ENCODE measurements around the gene RPA1.

RPA1 gene

DNA sequence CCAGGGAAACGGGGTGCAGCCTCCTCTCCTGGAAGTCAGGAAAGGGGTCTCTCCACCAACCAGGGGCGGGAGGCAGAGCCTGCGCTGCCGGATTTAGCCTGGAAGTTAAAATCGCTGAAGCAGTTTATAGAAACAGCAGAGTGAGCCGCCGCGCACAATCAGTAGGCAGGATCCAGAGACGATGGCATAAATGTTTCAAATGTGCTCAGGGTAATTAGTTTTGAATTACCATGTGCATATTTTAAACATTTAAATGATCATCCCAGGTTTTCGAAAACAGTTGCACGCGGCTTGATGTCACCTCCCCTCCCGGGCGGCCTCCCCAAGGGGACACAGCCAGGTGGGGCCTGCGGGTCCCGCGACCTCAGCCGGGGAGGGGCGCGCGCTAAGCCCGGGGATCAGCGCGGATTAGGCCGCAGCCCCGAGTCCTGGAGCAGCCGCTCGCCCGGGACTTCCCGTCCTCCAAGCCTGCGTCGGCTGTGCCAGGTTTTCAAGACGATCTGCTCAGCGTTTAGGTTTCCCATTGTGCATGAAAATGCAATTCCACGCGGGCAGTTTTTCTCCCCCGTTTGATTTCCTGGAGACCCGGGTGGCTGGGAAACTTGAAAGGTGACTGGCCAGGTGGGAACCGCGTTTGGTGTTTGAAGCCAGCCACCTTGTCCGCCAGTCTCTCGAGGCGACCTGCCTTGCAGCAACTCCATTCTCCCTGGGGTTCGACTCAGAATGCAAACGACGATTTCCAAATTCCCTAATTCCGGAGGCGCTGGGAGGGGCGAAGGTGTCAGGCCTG lies 78.3 kb downstream of the RPA1 start:
- Mint-ChIP-seq H3K27ac (no peak overlapping the region), H3K27me3 (peaks cover 25% of the 10 kb centered on the region), H3K9me3 (no peaks in the 10 kb centered on the region), H3K4me3 (peak overlapping the region; percentile 72), H3K36me3 (no peaks in the 10 kb centered on the region), H3K4me1 (peaks cover 12% of the 10 kb centered on the region)

DNA sequence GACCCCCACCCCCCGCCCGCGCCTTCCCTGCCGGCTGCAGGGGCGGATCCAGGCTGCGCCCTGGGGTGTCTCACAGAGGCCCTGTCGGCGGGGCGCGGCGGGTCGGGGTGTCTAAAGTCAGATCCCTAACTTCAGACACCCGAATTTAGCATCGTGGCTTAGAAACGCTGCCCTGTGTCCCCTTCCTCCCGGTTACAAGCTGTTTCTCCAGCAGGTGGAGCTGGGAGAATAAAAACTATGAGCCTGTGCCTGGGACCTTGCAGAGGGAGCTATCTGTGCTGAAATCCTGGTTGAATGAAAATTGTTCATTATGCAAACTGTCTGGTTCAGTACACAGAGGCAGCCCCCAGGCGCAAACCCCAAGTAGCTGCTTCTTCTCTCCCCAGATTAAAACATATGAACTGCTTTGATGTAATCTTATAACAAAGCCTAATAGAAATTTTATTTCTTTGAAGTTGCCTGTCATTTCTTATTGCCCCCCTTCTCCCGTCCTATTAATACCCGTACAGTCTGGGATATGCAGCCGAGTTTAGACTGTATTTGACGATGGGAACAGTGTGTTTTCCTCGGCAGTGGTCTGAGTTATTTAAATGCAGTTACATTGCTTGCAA lies 79.0 kb downstream of the RPA1 start:
- Mint-ChIP-seq H3K4me1 (peaks cover 12% of the 10 kb centered on the region), H3K27ac (no peak overlapping the region), H3K27me3 (peaks cover 25% of the 10 kb centered on the region), H3K9me3 (no peaks in the 10 kb centered on the region), H3K36me3 (no peaks in the 10 kb centered on the region), H3K4me3 (peak overlapping the region; percentile 72)

DNA sequence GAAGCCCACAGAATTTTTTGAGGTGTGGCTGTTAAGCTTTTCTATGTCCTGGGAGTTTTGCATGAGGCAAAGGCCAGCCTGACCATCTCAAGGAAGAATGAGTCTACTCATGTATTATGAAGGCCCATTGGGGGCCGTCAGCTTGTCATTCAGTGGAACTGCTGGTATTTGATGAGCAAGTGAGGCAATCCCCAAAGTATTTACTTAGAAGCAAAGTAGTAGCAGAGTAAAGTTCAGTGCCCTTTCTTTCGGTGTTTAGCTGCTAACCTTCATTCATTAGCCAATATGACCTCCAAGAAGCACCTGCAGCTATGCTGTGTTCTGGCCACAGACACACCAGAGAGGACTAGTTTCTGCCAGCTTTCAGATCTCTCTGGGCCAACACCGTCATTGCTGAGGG lies 80.2 kb downstream of the RPA1 start:
- H3K36me3 Mint-ChIP-seq = no peaks in the 10 kb centered on the region
- no peak overlapping the region for H3K4me3 Mint-ChIP-seq
- peaks cover 25% of the 10 kb centered on the region for H3K27me3 Mint-ChIP-seq
- H3K9me3 Mint-ChIP-seq = no peaks in the 10 kb centered on the region
- peaks cover 12% of the 10 kb centered on the region for H3K4me1 Mint-ChIP-seq
- no peak overlapping the region for H3K27ac Mint-ChIP-seq

DNA sequence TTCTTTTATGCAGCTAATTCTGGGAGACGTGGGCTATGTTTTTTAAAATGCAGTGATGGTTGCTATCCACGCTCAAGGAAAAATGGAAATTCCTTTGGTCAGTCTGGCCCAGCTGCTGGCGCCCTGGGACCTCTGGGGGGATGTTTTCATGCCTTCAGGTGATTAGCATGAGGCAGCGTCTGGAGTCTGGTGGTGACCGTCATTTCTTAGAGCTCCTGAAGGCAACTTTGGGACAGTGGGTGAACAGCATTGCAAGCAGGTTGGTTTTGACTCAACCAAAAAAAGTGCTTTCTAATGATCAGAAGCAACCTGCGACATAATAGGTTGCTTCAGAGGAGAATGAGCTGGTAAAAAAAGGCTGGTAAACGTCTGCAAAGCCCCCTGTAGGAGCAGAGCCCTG lies 82.3 kb downstream of the RPA1 start:
- H3K27me3 Mint-ChIP-seq = peaks cover 16% of the 10 kb centered on the region

GRCh38 chr17:1913702-1914101 lies 83.9 kb downstream of the RPA1 start:
- peaks cover 5% of the 10 kb centered on the region for H3K4me1 Mint-ChIP-seq
- H3K4me3 Mint-ChIP-seq = no peak overlapping the region
- no peaks in the 10 kb centered on the region for H3K9me3 Mint-ChIP-seq
- H3K27me3 Mint-ChIP-seq = peaks cover 15% of the 10 kb centered on the region
- H3K36me3 Mint-ChIP-seq = no peaks in the 10 kb centered on the region
- H3K27ac Mint-ChIP-seq = no peak overlapping the region

More for the DNA sequence above, 82.3 kb downstream of the RPA1 start:
- no peaks in the 10 kb centered on the region for H3K9me3 Mint-ChIP-seq
- H3K4me3 Mint-ChIP-seq = no peak overlapping the region
- H3K4me1 Mint-ChIP-seq = peaks cover 6% of the 10 kb centered on the region
- no peak overlapping the region for H3K27ac Mint-ChIP-seq
- no peaks in the 10 kb centered on the region for H3K36me3 Mint-ChIP-seq

- H3K4me1 Mint-ChIP-seq = no peaks in the 10 kb centered on the region
- H3K9me3 Mint-ChIP-seq = no peaks in the 10 kb centered on the region
- no peaks in the 10 kb centered on the region for H3K36me3 Mint-ChIP-seq
- no peak overlapping the region for H3K27ac Mint-ChIP-seq
- H3K27me3 Mint-ChIP-seq = peaks cover 7% of the 10 kb centered on the region
- H3K4me3 Mint-ChIP-seq = no peak overlapping the region
These were observed 84.9 kb downstream of the RPA1 start for GRCh38 chr17:1914661-1915083.

GRCh38 chr17:1915889-1916288 lies 86.1 kb downstream of the RPA1 start:
- Mint-ChIP-seq H3K36me3 (no peaks in the 10 kb centered on the region), H3K4me3 (no peak overlapping the region), H3K27ac (no peak overlapping the region), H3K4me1 (no peaks in the 10 kb centered on the region), H3K27me3 (peaks cover 4% of the 10 kb centered on the region), H3K9me3 (no peaks in the 10 kb centered on the region)

DNA sequence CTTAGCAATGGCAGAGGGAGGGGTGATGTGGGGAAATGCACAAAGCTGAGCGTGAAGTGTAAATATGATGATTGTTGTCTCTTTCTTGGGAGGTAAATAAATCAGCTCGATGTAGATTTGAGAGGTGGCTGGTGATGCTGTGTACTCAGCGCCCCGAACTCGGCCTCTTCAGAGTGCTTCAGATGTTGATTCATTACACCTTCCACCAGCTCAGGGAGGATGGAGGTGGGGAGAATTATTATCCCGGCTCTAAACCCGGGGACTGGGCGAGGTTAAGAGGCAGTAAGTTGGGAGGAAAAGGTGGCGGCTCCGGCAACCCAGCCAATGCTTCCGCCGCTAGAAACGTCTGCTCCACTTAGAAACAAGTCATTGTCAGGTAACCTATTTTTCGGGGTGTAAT lies 86.5 kb downstream of the RPA1 start:
- H3K4me1 Mint-ChIP-seq = no peaks in the 10 kb centered on the region
- H3K9me3 Mint-ChIP-seq = no peaks in the 10 kb centered on the region
- H3K36me3 Mint-ChIP-seq = no peaks in the 10 kb centered on the region
- peaks cover 4% of the 10 kb centered on the region for H3K27me3 Mint-ChIP-seq
- H3K4me3 Mint-ChIP-seq = no peak overlapping the region
- H3K27ac Mint-ChIP-seq = no peak overlapping the region

DNA sequence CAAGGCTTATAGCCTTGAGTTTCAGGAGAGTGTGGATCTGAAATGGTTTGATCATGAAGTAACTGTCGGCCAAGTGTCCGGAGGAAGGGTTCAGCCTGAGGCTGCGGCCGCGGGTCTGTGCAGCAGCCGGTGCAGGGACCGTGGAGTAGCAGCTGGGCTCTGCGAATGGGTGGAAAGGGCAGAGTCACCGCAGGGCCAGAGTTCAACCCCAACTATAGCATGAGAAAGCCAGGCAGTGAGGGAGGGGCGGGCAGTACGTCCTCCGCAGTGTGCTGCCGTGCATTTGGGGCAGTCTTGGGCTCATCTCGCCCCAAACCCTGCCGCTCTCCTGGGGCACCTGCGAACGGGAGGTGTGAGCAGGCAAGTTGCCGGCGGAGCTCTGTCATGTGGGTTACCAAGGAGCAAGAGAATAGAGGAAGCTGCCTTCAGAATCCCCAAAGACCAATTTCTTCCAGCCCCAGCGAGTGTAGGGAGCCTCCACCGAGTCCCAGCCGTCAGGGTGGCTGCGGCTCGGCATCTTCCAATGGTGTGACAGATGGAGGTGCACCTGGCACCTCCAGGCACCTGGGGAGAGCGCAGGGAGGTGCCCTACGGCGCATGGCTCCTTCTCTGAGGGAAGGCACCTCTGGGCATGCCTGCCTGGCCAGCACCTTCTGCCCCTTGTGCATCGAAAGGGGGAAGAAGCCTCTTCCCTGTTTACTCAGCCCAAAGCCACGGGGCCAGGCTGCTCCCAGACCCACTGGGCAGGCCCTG lies 87.3 kb downstream of the RPA1 start:
- Mint-ChIP-seq H3K27ac (no peak overlapping the region), H3K36me3 (no peaks in the 10 kb centered on the region), H3K4me3 (no peak overlapping the region), H3K9me3 (no peaks in the 10 kb centered on the region), H3K27me3 (no peaks in the 10 kb centered on the region), H3K4me1 (no peaks in the 10 kb centered on the region)

DNA sequence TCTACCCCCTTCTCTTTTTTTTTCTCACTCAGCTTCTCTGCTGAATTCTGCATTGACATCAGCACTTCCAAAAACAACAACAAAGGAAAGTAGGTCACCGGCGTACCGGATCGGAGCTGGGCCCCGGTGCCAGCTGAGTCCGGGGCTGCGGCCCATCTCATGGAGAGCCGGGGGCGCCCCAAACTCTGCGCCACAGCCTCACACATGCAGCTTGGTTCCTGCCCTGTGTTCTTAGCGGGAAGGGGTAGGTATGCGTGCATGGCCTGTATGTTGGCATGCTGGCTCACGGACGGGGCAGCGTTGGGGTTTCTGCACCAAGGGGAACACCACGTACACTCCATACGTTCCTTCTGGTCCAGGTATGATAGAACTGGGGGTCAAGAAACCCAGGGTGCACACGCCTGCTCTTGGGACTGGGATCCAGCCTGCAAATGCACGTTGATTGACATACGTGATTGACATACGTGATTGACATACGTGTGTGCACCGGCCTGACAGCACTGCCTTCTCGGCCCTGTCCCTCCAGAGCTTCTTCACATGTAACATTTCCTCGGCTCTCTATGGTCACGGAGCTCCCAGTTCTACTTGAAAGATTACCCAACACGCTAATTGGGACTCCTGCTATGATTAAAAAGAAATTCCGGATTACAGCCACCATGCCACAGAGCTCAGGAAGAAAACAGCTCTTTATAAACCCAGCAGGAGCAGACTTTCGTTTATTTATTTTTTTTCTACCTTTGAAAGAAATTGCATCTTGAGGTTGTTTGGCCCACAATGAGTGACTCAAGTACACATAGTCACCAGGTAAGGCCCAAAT lies 88.7 kb downstream of the RPA1 start:
- H3K4me1 Mint-ChIP-seq = no peaks in the 10 kb centered on the region
- no peaks in the 10 kb centered on the region for H3K36me3 Mint-ChIP-seq
- H3K4me3 Mint-ChIP-seq = no peak overlapping the region
- H3K9me3 Mint-ChIP-seq = no peaks in the 10 kb centered on the region
- H3K27ac Mint-ChIP-seq = no peak overlapping the region
- no peaks in the 10 kb centered on the region for H3K27me3 Mint-ChIP-seq

DNA sequence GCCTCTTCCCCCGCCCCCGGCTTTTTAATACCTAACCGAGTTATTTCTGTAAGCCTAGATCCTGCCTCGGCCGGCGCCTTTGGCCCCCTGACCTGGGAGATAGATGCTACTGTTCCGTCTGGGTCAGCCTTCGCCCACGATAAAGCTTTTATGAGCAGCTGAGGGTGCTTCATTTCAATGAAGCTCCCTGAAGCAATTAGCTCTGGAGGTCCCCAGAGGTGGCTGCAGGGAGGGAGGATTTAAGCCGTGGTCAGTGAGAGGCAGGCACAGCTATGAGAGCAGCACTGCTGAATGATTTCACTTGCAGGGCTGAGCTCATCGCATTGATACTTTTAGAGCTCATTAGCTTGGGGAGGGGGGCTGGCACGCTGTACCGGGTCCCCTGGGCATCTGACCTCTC lies 89.4 kb downstream of the RPA1 start:
- H3K27ac Mint-ChIP-seq = no peak overlapping the region
- no peak overlapping the region for H3K4me3 Mint-ChIP-seq
- no peaks in the 10 kb centered on the region for H3K9me3 Mint-ChIP-seq
- H3K4me1 Mint-ChIP-seq = no peaks in the 10 kb centered on the region
- H3K36me3 Mint-ChIP-seq = no peaks in the 10 kb centered on the region
- no peaks in the 10 kb centered on the region for H3K27me3 Mint-ChIP-seq

- Mint-ChIP-seq H3K4me3 (no peak overlapping the region), H3K36me3 (no peaks in the 10 kb centered on the region), H3K9me3 (no peaks in the 10 kb centered on the region), H3K27ac (no peak overlapping the region), H3K27me3 (no peaks in the 10 kb centered on the region), H3K4me1 (no peaks in the 10 kb centered on the region)
These were observed 91.1 kb downstream of the RPA1 start for GRCh38 chr17:1920948-1921351.

- H3K9me3 Mint-ChIP-seq = no peaks in the 10 kb centered on the region
- H3K4me3 Mint-ChIP-seq = no peak overlapping the region
- H3K4me1 Mint-ChIP-seq = no peaks in the 10 kb centered on the region
- H3K27me3 Mint-ChIP-seq = no peaks in the 10 kb centered on the region
- H3K27ac Mint-ChIP-seq = no peak overlapping the region
- no peaks in the 10 kb centered on the region for H3K36me3 Mint-ChIP-seq
These were observed 99.2 kb downstream of the RPA1 start for GRCh38 chr17:1928976-1929375.

- H3K27me3 Mint-ChIP-seq = no peaks in the 10 kb centered on the region
These were observed 100.5 kb downstream of the RPA1 start for GRCh38 chr17:1930337-1930645.

DNA sequence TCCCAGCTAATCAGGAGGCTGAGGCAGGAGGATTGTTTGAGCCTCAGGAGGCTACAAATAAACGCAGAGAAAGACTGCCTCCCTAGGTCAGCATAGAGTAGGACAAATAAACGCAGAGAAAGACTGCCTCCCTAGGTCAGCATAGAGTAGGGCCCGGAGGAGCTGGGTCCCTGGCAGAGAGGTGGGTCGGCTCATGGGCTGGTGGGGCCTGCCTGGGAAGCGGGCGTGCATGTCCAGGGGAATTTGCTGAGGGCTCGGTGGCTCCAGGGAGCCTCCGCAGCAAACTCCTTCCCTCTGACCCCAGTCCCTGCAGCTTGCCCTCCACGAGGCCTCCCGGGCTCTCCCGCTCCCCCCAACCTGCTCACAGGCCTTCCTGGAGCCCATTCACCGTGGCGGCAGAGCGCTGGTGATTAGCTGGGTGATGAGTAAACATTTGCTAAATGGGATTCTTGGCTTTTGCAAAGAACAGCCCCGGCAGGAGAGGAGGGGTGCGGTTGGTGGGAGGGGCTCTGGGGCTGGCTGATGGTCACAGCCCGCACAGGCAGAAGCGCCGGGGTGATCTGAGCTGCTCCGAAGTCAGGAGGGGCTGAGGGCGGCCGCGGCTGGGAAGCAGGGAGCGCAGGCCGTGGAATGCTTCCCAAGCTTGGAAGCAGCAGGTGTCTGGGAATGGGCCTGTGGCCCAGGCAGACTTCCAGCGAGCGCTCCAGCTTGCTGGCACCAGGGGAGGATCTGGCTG lies 102.2 kb downstream of the RPA1 start:
- no peaks in the 10 kb centered on the region for H3K36me3 Mint-ChIP-seq

More at GRCh38 chr17:1930337-1930645, 100.5 kb downstream of the RPA1 start:
- Mint-ChIP-seq H3K9me3 (no peaks in the 10 kb centered on the region), H3K4me3 (no peak overlapping the region), H3K4me1 (no peaks in the 10 kb centered on the region), H3K36me3 (no peaks in the 10 kb centered on the region), H3K27ac (no peak overlapping the region)

More for the DNA sequence above, 102.2 kb downstream of the RPA1 start:
- Mint-ChIP-seq H3K27ac (no peak overlapping the region), H3K9me3 (no peaks in the 10 kb centered on the region), H3K27me3 (no peaks in the 10 kb centered on the region), H3K4me1 (no peaks in the 10 kb centered on the region), H3K4me3 (no peak overlapping the region)
